GM23338 (cell line): ENCODE results near the gene TDRD1. TPM values are rescaled to one million over a fixed set of nuclear protein-coding genes. Genes with fewer than 3 reads are reported as not detected.

Experiments
- ATAC-seq: fragments of 200-7000 bp; cut with Tn5 transposase; 3 replicates; pipeline ENCODE4 v1.9.1; 2020
- DNase-seq: peaks from one replicate; pipeline ENCODE4 v3.0.0-alpha.2; 2015; ENCODE audit warnings: low spot score
- H2AFZ ChIP-seq: fragments of 200-600 bp; sonication (generic); 2 replicates; pipeline ENCODE4 v1.8.0; 2016; ENCODE audit warnings: antibody characterized with exemption, mild to moderate bottlenecking, moderate library complexity
- H3F3A ChIP-seq: fragments of 200-600 bp; sonication (generic); replicated peaks from 2 replicates; pipeline ENCODE4 v1.8.0; 2017; ENCODE audit warnings: antibody characterized with exemption, mixed run types, low read depth
- H3K27ac ChIP-seq: fragments of 200-600 bp; sonication (generic); 2 replicates; pipeline ENCODE4 v1.6.1; 2016; ENCODE audit warnings: low read depth
- H3K27me3 ChIP-seq: fragments of 200-600 bp; sonication (generic); 2 replicates; pipeline ENCODE4 v1.8.0; 2016; ENCODE audit warnings: mild to moderate bottlenecking, mixed run types, moderate library complexity; ENCODE audit not compliant: insufficient read depth
- H3K36me3 ChIP-seq: fragments of 200-600 bp; sonication (generic); 2 replicates; pipeline ENCODE4 v1.8.0; 2016; ENCODE audit warnings: mild to moderate bottlenecking; ENCODE audit not compliant: insufficient read depth
- H3K4me1 ChIP-seq: fragments of 200-600 bp; sonication (generic); 2 replicates; pipeline ENCODE4 v1.8.0; 2016; ENCODE audit warnings: mild to moderate bottlenecking, moderate library complexity; ENCODE audit not compliant: insufficient read depth
- H3K4me2 ChIP-seq: fragments of 200-600 bp; sonication (generic); 2 replicates; pipeline ENCODE4 v1.7.1; 2017; ENCODE audit warnings: mixed run types
- H3K4me3 ChIP-seq: fragments of 200-600 bp; sonication (generic); 2 replicates; pipeline ENCODE4 v1.6.1; 2016; ENCODE audit warnings: mixed run types
- H3K79me2 ChIP-seq: fragments of 200-600 bp; sonication (generic); replicated peaks from 2 replicates; pipeline ENCODE4 v1.8.0; 2017; ENCODE audit warnings: mild to moderate bottlenecking; ENCODE audit not compliant: insufficient read depth
- H3K9me2 ChIP-seq: fragments of 200-600 bp; sonication (generic); 2 replicates; pipeline ENCODE4 v1.8.0; 2017; ENCODE audit not compliant: insufficient read depth
- H4K20me1 ChIP-seq: fragments of 200-600 bp; sonication (generic); replicated peaks from 2 replicates; pipeline ENCODE4 v1.8.0; 2017; ENCODE audit warnings: mild to moderate bottlenecking; ENCODE audit not compliant: insufficient read depth
- H3K27ac Mint-ChIP-seq: 2 replicates; pipeline ENCODE4 v1.8.0; 2020; ENCODE audit warnings: inconsistent platforms, mild to moderate bottlenecking, moderate library complexity, mixed read lengths
- H3K27me3 Mint-ChIP-seq: 3 replicates; pipeline ENCODE4 v1.8.0; 2022; ENCODE audit warnings: low read depth, mild to moderate bottlenecking, moderate library complexity, mixed read lengths, inconsistent platforms; ENCODE audit not compliant: insufficient read depth, poor library complexity
- H3K36me3 Mint-ChIP-seq: 3 replicates; pipeline ENCODE4 v1.8.0; 2021; ENCODE audit warnings: low read depth, mild to moderate bottlenecking, inconsistent platforms, moderate library complexity, mixed read lengths
- H3K4me1 Mint-ChIP-seq: 3 replicates; pipeline ENCODE4 v1.8.0; 2020; ENCODE audit warnings: mild to moderate bottlenecking, inconsistent platforms, mixed read lengths
- H3K4me3 Mint-ChIP-seq: 3 replicates; pipeline ENCODE4 v1.8.0; 2021; ENCODE audit warnings: moderate library complexity, mild to moderate bottlenecking, inconsistent platforms, mixed read lengths
- H3K9me3 Mint-ChIP-seq: 3 replicates; pipeline ENCODE4 v1.8.0; 2020; ENCODE audit warnings: moderate library complexity, mild to moderate bottlenecking, inconsistent platforms, mixed read lengths
- CREB1 ChIP-seq: fragments of 250-450 bp; sonication (Bioruptor Pico); IDR thresholded peaks from 2 replicates; pipeline ENCODE4 v1.5.0; 2020; ENCODE audit warnings: low read depth, mild to moderate bottlenecking, moderate library complexity
- EZH2 ChIP-seq: fragments of 200-600 bp; sonication (generic); IDR thresholded peaks from one replicate; pipeline ENCODE4 v1.8.0; 2017; ENCODE audit warnings: antibody characterized with exemption, mild to moderate bottlenecking, low read depth; ENCODE audit not compliant: unreplicated experiment
- EZH2phosphoT487 ChIP-seq: fragments of 200-600 bp; sonication (generic); IDR thresholded peaks from one replicate; pipeline ENCODE4 v1.8.1; 2018; ENCODE audit warnings: antibody characterized with exemption; ENCODE audit not compliant: unreplicated experiment
- JUNB ChIP-seq: IDR thresholded peaks from one replicate; pipeline ENCODE4 v1.6.1; 2016; ENCODE audit warnings: antibody characterized with exemption; ENCODE audit not compliant: unreplicated experiment
- NANOG ChIP-seq: IDR thresholded peaks from 2 replicates; pipeline ENCODE4 v1.6.1; 2016; ENCODE audit warnings: antibody characterized with exemption, borderline replicate concordance
- POLR2AphosphoS5 ChIP-seq: IDR thresholded peaks from 2 replicates; pipeline ENCODE4 v1.6.1; 2016; ENCODE audit warnings: antibody characterized with exemption, low read depth
- STAT1 ChIP-seq: IDR thresholded peaks from one replicate; pipeline ENCODE4 v1.6.1; 2016; ENCODE audit warnings: antibody characterized with exemption; ENCODE audit not compliant: unreplicated experiment
- ZNF114 ChIP-seq: fragments of 250-450 bp; sonication (Bioruptor Pico); IDR thresholded peaks from 2 replicates; pipeline ENCODE4 v1.5.0; 2020; ENCODE audit warnings: mild to moderate bottlenecking, moderate library complexity
- ZNF331 ChIP-seq: fragments of 250-450 bp; sonication (Bioruptor Pico); IDR thresholded peaks from 2 replicates; pipeline ENCODE4 v1.5.0; 2020; ENCODE audit warnings: low read depth, mild to moderate bottlenecking, moderate library complexity
- polyA plus RNA-seq: library from polyadenylated mRNA; unstranded; fragments of >200 nt; fragmentation: Nextera tagmentation; extraction: Ambion mirVana; gene quantifications from 2 replicates; pipeline ENCODE4 v1.2.1, GENCODE V29; 2016
- total RNA-seq: library from RNA; depleted of rRNA; stranded (reverse); fragments of >200 nt; shearing (Covaris generic); gene quantifications from 2 replicates; pipeline ENCODE4 v1.2.3, GENCODE V29; 2014
- TF ChIP-seq, protein P1 (sequence below): IDR thresholded peaks from one replicate; pipeline ENCODE4 v1.6.1; 2018; ENCODE audit warnings: antibody characterized with exemption; ENCODE audit not compliant: unreplicated experiment
- TF ChIP-seq, protein P2 (sequence below): fragments of 250-450 bp; sonication (Bioruptor Pico); IDR thresholded peaks from 2 replicates; pipeline ENCODE4 v1.5.0; 2020; ENCODE audit warnings: mild to moderate bottlenecking, moderate library complexity
- TF ChIP-seq, protein P3 (sequence below), 2 experiments: fragments of 200-600 bp in 1 of 2; sonication (generic) in 1 of 2; conservative IDR thresholded peaks; 2 replicates each; pipeline versions ENCODE4 v1.5.1 to v1.6.1; 2016 to 2017; ENCODE audit warnings: antibody characterized with exemption in 2 of 2, low read depth in 2 of 2, mild to moderate bottlenecking in 2 of 2, moderate library complexity in 1 of 2
- TF ChIP-seq, protein P4 (sequence below): IDR thresholded peaks from 2 replicates; pipeline ENCODE4 v1.6.1; 2016; ENCODE audit warnings: antibody characterized with exemption

Gene TDRD1
- total and polyA plus RNA-seq, 2 experiments from 2014 or later, result 0.52 to 1.5 TPM

DNA sequence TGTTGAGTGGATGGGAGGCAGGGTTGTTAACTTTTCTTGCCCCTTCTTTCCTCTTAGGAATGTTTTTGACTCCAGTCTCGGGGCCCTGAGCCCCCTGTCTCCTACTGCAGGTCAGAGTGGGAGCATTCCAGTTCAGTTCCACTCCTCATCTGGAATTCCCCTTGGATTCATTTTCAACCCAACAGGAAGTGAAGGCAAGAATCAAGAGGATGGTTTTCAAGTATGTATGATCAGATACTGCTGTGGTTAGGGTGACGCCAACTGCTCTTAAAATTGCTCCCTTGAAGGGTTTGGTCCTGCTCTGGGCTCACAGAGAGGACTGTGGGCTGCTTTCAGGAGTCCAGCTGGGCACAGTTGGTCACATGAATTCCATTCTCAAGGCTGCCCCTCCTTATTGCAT lies 81.9 kb downstream of the TDRD1 start:
- H3F3A ChIP-seq, result no peaks in the 10 kb centered on the region
- no peaks in the 10 kb centered on the region for H3K36me3 Mint-ChIP-seq
- H3K36me3 ChIP-seq, result no peaks in the 10 kb centered on the region
- peak overlapping the region; percentile 31; the same call in 1 of the 2 replicates for H3K27ac Mint-ChIP-seq
- peaks cover 1% of the 10 kb centered on the region for H3K27me3 Mint-ChIP-seq
- H4K20me1 ChIP-seq, result no peaks in the 10 kb centered on the region
- no peak overlapping the region for H3K4me3 ChIP-seq
- peaks cover 3% of the 10 kb centered on the region for H3K4me1 Mint-ChIP-seq
- H3K4me2 ChIP-seq, result no peak overlapping the region
- no peak overlapping the region for H3K27ac ChIP-seq
- H3K9me3 Mint-ChIP-seq, result no peaks in the 10 kb centered on the region
- peaks cover 6% of the 10 kb centered on the region; the same call in 1 of the 2 replicates for H3K4me1 ChIP-seq
- TF ChIP-seq STAT1 (no peak), NANOG (no peak), ZNF331 (CRISPR knock-in tag) (no peak), POLR2AphosphoS5 (no peak), ZNF114 (CRISPR knock-in tag) (no peak), CREB1 (CRISPR knock-in tag) (no peak), JUNB (no peak), EZH2 (no peak), EZH2phosphoT487 (no peak)
- TF ChIP-seq, protein P1, sequence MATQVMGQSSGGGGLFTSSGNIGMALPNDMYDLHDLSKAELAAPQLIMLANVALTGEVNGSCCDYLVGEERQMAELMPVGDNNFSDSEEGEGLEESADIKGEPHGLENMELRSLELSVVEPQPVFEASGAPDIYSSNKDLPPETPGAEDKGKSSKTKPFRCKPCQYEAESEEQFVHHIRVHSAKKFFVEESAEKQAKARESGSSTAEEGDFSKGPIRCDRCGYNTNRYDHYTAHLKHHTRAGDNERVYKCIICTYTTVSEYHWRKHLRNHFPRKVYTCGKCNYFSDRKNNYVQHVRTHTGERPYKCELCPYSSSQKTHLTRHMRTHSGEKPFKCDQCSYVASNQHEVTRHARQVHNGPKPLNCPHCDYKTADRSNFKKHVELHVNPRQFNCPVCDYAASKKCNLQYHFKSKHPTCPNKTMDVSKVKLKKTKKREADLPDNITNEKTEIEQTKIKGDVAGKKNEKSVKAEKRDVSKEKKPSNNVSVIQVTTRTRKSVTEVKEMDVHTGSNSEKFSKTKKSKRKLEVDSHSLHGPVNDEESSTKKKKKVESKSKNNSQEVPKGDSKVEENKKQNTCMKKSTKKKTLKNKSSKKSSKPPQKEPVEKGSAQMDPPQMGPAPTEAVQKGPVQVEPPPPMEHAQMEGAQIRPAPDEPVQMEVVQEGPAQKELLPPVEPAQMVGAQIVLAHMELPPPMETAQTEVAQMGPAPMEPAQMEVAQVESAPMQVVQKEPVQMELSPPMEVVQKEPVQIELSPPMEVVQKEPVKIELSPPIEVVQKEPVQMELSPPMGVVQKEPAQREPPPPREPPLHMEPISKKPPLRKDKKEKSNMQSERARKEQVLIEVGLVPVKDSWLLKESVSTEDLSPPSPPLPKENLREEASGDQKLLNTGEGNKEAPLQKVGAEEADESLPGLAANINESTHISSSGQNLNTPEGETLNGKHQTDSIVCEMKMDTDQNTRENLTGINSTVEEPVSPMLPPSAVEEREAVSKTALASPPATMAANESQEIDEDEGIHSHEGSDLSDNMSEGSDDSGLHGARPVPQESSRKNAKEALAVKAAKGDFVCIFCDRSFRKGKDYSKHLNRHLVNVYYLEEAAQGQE, result no peak
- TF ChIP-seq, protein P2, sequence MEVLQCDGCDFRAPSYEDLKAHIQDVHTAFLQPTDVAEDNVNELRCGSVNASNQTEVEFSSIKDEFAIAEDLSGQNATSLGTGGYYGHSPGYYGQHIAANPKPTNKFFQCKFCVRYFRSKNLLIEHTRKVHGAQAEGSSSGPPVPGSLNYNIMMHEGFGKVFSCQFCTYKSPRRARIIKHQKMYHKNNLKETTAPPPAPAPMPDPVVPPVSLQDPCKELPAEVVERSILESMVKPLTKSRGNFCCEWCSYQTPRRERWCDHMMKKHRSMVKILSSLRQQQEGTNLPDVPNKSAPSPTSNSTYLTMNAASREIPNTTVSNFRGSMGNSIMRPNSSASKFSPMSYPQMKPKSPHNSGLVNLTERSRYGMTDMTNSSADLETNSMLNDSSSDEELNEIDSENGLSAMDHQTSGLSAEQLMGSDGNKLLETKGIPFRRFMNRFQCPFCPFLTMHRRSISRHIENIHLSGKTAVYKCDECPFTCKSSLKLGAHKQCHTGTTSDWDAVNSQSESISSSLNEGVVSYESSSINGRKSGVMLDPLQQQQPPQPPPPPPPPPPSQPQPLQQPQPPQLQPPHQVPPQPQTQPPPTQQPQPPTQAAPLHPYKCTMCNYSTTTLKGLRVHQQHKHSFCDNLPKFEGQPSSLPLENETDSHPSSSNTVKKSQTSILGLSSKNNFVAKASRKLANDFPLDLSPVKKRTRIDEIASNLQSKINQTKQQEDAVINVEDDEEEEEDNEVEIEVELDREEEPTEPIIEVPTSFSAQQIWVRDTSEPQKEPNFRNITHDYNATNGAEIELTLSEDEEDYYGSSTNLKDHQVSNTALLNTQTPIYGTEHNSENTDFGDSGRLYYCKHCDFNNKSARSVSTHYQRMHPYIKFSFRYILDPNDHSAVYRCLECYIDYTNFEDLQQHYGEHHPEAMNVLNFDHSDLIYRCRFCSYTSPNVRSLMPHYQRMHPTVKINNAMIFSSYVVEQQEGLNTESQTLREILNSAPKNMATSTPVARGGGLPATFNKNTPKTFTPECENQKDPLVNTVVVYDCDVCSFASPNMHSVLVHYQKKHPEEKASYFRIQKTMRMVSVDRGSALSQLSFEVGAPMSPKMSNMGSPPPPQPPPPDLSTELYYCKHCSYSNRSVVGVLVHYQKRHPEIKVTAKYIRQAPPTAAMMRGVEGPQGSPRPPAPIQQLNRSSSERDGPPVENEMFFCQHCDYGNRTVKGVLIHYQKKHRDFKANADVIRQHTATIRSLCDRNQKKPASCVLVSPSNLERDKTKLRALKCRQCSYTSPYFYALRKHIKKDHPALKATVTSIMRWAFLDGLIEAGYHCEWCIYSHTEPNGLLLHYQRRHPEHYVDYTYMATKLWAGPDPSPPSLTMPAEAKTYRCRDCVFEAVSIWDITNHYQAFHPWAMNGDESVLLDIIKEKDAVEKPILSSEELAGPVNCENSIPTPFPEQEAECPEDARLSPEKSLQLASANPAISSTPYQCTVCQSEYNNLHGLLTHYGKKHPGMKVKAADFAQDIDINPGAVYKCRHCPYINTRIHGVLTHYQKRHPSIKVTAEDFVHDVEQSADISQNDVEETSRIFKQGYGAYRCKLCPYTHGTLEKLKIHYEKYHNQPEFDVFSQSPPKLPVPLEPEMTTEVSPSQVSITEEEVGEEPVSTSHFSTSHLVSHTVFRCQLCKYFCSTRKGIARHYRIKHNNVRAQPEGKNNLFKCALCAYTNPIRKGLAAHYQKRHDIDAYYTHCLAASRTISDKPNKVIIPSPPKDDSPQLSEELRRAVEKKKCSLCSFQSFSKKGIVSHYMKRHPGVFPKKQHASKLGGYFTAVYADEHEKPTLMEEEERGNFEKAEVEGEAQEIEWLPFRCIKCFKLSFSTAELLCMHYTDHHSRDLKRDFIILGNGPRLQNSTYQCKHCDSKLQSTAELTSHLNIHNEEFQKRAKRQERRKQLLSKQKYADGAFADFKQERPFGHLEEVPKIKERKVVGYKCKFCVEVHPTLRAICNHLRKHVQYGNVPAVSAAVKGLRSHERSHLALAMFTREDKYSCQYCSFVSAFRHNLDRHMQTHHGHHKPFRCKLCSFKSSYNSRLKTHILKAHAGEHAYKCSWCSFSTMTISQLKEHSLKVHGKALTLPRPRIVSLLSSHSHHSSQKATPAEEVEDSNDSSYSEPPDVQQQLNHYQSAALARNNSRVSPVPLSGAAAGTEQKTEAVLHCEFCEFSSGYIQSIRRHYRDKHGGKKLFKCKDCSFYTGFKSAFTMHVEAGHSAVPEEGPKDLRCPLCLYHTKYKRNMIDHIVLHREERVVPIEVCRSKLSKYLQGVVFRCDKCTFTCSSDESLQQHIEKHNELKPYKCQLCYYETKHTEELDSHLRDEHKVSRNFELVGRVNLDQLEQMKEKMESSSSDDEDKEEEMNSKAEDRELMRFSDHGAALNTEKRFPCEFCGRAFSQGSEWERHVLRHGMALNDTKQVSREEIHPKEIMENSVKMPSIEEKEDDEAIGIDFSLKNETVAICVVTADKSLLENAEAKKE (CRISPR knock-in tag), result no peak
- TF ChIP-seq, protein P3, sequence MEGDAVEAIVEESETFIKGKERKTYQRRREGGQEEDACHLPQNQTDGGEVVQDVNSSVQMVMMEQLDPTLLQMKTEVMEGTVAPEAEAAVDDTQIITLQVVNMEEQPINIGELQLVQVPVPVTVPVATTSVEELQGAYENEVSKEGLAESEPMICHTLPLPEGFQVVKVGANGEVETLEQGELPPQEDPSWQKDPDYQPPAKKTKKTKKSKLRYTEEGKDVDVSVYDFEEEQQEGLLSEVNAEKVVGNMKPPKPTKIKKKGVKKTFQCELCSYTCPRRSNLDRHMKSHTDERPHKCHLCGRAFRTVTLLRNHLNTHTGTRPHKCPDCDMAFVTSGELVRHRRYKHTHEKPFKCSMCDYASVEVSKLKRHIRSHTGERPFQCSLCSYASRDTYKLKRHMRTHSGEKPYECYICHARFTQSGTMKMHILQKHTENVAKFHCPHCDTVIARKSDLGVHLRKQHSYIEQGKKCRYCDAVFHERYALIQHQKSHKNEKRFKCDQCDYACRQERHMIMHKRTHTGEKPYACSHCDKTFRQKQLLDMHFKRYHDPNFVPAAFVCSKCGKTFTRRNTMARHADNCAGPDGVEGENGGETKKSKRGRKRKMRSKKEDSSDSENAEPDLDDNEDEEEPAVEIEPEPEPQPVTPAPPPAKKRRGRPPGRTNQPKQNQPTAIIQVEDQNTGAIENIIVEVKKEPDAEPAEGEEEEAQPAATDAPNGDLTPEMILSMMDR (conservative IDR thresholded peaks at IDR 0.05; ENCODE audit: low read depth in 2 of 2), result no peak
- TF ChIP-seq, protein P4, sequence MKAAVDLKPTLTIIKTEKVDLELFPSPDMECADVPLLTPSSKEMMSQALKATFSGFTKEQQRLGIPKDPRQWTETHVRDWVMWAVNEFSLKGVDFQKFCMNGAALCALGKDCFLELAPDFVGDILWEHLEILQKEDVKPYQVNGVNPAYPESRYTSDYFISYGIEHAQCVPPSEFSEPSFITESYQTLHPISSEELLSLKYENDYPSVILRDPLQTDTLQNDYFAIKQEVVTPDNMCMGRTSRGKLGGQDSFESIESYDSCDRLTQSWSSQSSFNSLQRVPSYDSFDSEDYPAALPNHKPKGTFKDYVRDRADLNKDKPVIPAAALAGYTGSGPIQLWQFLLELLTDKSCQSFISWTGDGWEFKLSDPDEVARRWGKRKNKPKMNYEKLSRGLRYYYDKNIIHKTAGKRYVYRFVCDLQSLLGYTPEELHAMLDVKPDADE, result no peak
- DNase-seq, result no peak
- no peak for ATAC-seq
- H3K4me3 Mint-ChIP-seq, result no peak overlapping the region
- no peaks in the 10 kb centered on the region for H3K79me2 ChIP-seq
- H3K27me3 ChIP-seq, result no peaks in the 10 kb centered on the region
- no peak overlapping the region for H2AFZ ChIP-seq
- H3K9me2 ChIP-seq, result no peaks in the 10 kb centered on the region
